ENCODE measurements around the gene AKAP13.

The AKAP13 gene

GRCh38 chr15:85792912-85793590 is 412.6 kb downstream of the AKAP13 start:
- Histone ChIP-seq H2AK5ac (ENCODE audit: low read depth, low read length) (no peak overlapping the region), H3K4ac (ENCODE audit: low read length) (no peak overlapping the region), H3K18ac (ENCODE audit: low read length) (no peak overlapping the region), H3K4me2 (ENCODE audit: insufficient read depth, low read length, poor library complexity, severe bottlenecking) (peak overlapping the region; percentile 90), H3K4me1 (ENCODE audit: control insufficient read depth in 2 of 2, insufficient read depth in 1 of 2, low read depth in 1 of 2, low read length in 2 of 2) (peaks cover 15 to 24% of the 10 kb centered on the region in 2 donors), H4K8ac (ENCODE audit: low read depth, low read length) (no peak overlapping the region), H3K36me3 (replicated peaks in 1 of 2; ENCODE audit: control insufficient read depth in 2 of 2, insufficient read depth in 2 of 2, low read length in 2 of 2) (peaks cover 0 to 24% of the 10 kb centered on the region in 2 donors), H3K4me3 (ENCODE audit: low read length in 2 of 2) (peak overlapping the region; percentile 87 to 99), H2BK12ac (ENCODE audit: low read length) (no peak overlapping the region), H3K14ac (ENCODE audit: low read length) (no peak overlapping the region), H3K23ac (ENCODE audit: low read depth, low read length, poor library complexity) (no peak overlapping the region), H3K9me3 (replicated peaks in 1 of 2; ENCODE audit: control insufficient read depth in 2 of 2, insufficient read depth in 1 of 2, low read depth in 1 of 2, low read length in 2 of 2) (peaks cover 0 to 9% of the 10 kb centered on the region in 2 donors), H2BK15ac (ENCODE audit: low read length) (no peak overlapping the region), H2BK5ac (ENCODE audit: low read length) (no peak overlapping the region), H4K91ac (ENCODE audit: low read depth, low read length, poor library complexity) (no peak overlapping the region), H3K9ac (ENCODE audit: low read depth, low read length, poor library complexity) (no peak overlapping the region), H2BK120ac (ENCODE audit: low read depth, low read length) (no peak overlapping the region), H2AFZ (ENCODE audit: low read length) (no peak overlapping the region), H3K79me1 (ENCODE audit: low read depth, low read length) (peaks cover 11% of the 10 kb centered on the region), H3K27ac (replicated peaks; ENCODE audit: low read length) (no peak overlapping the region), H3K27me3 (ENCODE audit: control insufficient read depth in 3 of 3, insufficient read depth in 3 of 3, low read depth in 1 of 3, low read length in 3 of 3) (no peaks in the 10 kb centered on the region)
- DNase-seq (ENCODE audit: low spot score): no peak
- 100% methylated on average over 1 of the region's 14 CpGs; no CpG with 5 or more reads in 1 of the 2 donors for WGBS, 2 donors (ENCODE audit: extremely low coverage in 2 of 2, insufficient read length in 2 of 2, insufficient replicate concordance in 1 of 2)

GRCh38 chr15:85793641-85794597 is 413.5 kb downstream of the AKAP13 start:
- peak overlapping the region; percentile 57 for H2AK5ac ChIP-seq (ENCODE audit: low read depth, low read length)
- H3K9me3 ChIP-seq (replicated peaks in 1 of 2; ENCODE audit: control insufficient read depth in 2 of 2, insufficient read depth in 1 of 2, low read depth in 1 of 2, low read length in 2 of 2): peaks cover 1 to 9% of the 10 kb centered on the region in 2 donors
- no peak overlapping the region for H2BK15ac ChIP-seq (ENCODE audit: low read length)
- peak overlapping the region; percentile 43 for H2BK5ac ChIP-seq (ENCODE audit: low read length)
- H3K14ac ChIP-seq (ENCODE audit: low read length): no peak overlapping the region
- peak overlapping the region; percentile 91 for H3K9ac ChIP-seq (ENCODE audit: low read depth, low read length, poor library complexity)
- no peak overlapping the region for H2BK12ac ChIP-seq (ENCODE audit: low read length)
- peak overlapping the region; percentile 89 for H3K27ac ChIP-seq (replicated peaks; ENCODE audit: low read length)
- no peak overlapping the region for H2BK120ac ChIP-seq (ENCODE audit: low read depth, low read length)
- H3K4me3 ChIP-seq (ENCODE audit: low read length in 2 of 2): peak overlapping the region; percentile 87 to 99
- H3K36me3 ChIP-seq (replicated peaks in 1 of 2; ENCODE audit: control insufficient read depth in 2 of 2, insufficient read depth in 2 of 2, low read length in 2 of 2): peaks cover 0 to 22% of the 10 kb centered on the region in 2 donors
- H4K91ac ChIP-seq (ENCODE audit: low read depth, low read length, poor library complexity): no peak overlapping the region
- peaks cover 13 to 18% of the 10 kb centered on the region in 2 donors for H3K4me1 ChIP-seq (ENCODE audit: control insufficient read depth in 2 of 2, insufficient read depth in 1 of 2, low read depth in 1 of 2, low read length in 2 of 2)
- peak overlapping the region; percentile 97 for H3K18ac ChIP-seq (ENCODE audit: low read length)
- H3K4ac ChIP-seq (ENCODE audit: low read length): no peak overlapping the region
- H3K4me2 ChIP-seq (ENCODE audit: insufficient read depth, low read length, poor library complexity, severe bottlenecking): peak overlapping the region; percentile 90
- peak overlapping the region; percentile 68 for H3K23ac ChIP-seq (ENCODE audit: low read depth, low read length, poor library complexity)
- H4K8ac ChIP-seq (ENCODE audit: low read depth, low read length): no peak overlapping the region
- H2AFZ ChIP-seq (ENCODE audit: low read length): peak overlapping the region; percentile 89
- peaks cover 11% of the 10 kb centered on the region for H3K79me1 ChIP-seq (ENCODE audit: low read depth, low read length)
- WGBS, 2 donors (ENCODE audit: extremely low coverage in 2 of 2, insufficient read length in 2 of 2, insufficient replicate concordance in 1 of 2): no CpG with 5 or more reads among the region's 56 CpGs
- H3K27me3 ChIP-seq (ENCODE audit: control insufficient read depth in 3 of 3, insufficient read depth in 3 of 3, low read depth in 1 of 3, low read length in 3 of 3): no peaks in the 10 kb centered on the region
- peak; percentile 48 for DNase-seq (ENCODE audit: low spot score)

GRCh38 chr15:85794598-85795336 is 414.4 kb downstream of the AKAP13 start, which contains the start of gene KLHL25:
TSS of gene KLHL25 (minus strand) at chr15:85794925. CDS start at chr15:85769810, 25,115 bp downstream.
- H3K14ac ChIP-seq (ENCODE audit: low read length): no peak within 1 kb of the TSS
- peaks cover 0 to 14% of the 10 kb centered on the region in 2 donors for H3K36me3 ChIP-seq (replicated peaks in 1 of 2; ENCODE audit: control insufficient read depth in 2 of 2, insufficient read depth in 2 of 2, low read length in 2 of 2)
- DNase-seq (ENCODE audit: low spot score): peak; percentile 91
- no peak within 1 kb of the TSS for H4K91ac ChIP-seq (ENCODE audit: low read depth, low read length, poor library complexity)
- peaks cover 1 to 9% of the 10 kb centered on the region in 2 donors for H3K9me3 ChIP-seq (replicated peaks in 1 of 2; ENCODE audit: control insufficient read depth in 2 of 2, insufficient read depth in 1 of 2, low read depth in 1 of 2, low read length in 2 of 2)
- H3K4me3 ChIP-seq (ENCODE audit: low read length in 2 of 2): peak within 1 kb of the TSS; percentile 87 to 99
- peak within 1 kb of the TSS; percentile 95 for H2AFZ ChIP-seq (ENCODE audit: low read length)
- peak within 1 kb of the TSS; percentile 57 for H2AK5ac ChIP-seq (ENCODE audit: low read depth, low read length)
- H2BK15ac ChIP-seq (ENCODE audit: low read length): no peak within 1 kb of the TSS
- H3K18ac ChIP-seq (ENCODE audit: low read length): peak within 1 kb of the TSS; percentile 97
- no peaks in the 10 kb centered on the region for H3K27me3 ChIP-seq (ENCODE audit: control insufficient read depth in 3 of 3, insufficient read depth in 3 of 3, low read depth in 1 of 3, low read length in 3 of 3)
- peak within 1 kb of the TSS; percentile 91 for H3K9ac ChIP-seq (ENCODE audit: low read depth, low read length, poor library complexity)
- WGBS, 2 donors (ENCODE audit: extremely low coverage in 2 of 2, insufficient read length in 2 of 2, insufficient replicate concordance in 1 of 2): no CpG with 5 or more reads among the region's 71 CpGs
- peak within 1 kb of the TSS; percentile 43 for H2BK5ac ChIP-seq (ENCODE audit: low read length)
- H2BK120ac ChIP-seq (ENCODE audit: low read depth, low read length): no peak within 1 kb of the TSS
- peak within 1 kb of the TSS; percentile 90 for H3K4me2 ChIP-seq (ENCODE audit: insufficient read depth, low read length, poor library complexity, severe bottlenecking)
- no peak within 1 kb of the TSS for H4K8ac ChIP-seq (ENCODE audit: low read depth, low read length)
- H3K4ac ChIP-seq (ENCODE audit: low read length): no peak within 1 kb of the TSS
- peaks cover 13 to 18% of the 10 kb centered on the region in 2 donors for H3K4me1 ChIP-seq (ENCODE audit: control insufficient read depth in 2 of 2, insufficient read depth in 1 of 2, low read depth in 1 of 2, low read length in 2 of 2)
- peaks cover 5% of the 10 kb centered on the region for H3K79me1 ChIP-seq (ENCODE audit: low read depth, low read length)
- peak within 1 kb of the TSS; percentile 89 for H3K27ac ChIP-seq (replicated peaks; ENCODE audit: low read length)
- H2BK12ac ChIP-seq (ENCODE audit: low read length): no peak within 1 kb of the TSS
- H3K23ac ChIP-seq (ENCODE audit: low read depth, low read length, poor library complexity): peak within 1 kb of the TSS; percentile 82

All from neuronal stem cell (in vitro differentiated cells).